NCI-H1417 (cell line): ENCODE data around the gene COL5A1.
"Not testable (repeated sequence)": the region's sequence is repeated elsewhere in the genome, so short reads cannot be mapped to it uniquely, and the experiment has no call there.

Source experiments
- DNase-seq, 3 experiments: peaks; one replicate each; lab custom pipeline; 2025; lab: John Stamatoyannopoulos, UW

COL5A1 gene

GRCh38 chr9:134638502-134639090 is 3.0 kb upstream of the COL5A1 start:
- no peak for DNase-seq

GRCh38 chr9:134639994-134640393 is 1.6 kb upstream of the COL5A1 start:
- DNase-seq, result no peak

GRCh38 chr9:134640506-134641172 is 964 bp upstream of the COL5A1 start:
- no peak for DNase-seq

GRCh38 chr9:134641990-134642384 is 384 bp downstream of the COL5A1 start:
- no peak for DNase-seq

GRCh38 chr9:134642385-134643181 is 980 bp downstream of the COL5A1 start:
- no peak for DNase-seq

GRCh38 chr9:134643222-134643671 is 1.6 kb downstream of the COL5A1 start:
- DNase-seq, result no peak

- not testable (repeated sequence) for DNase-seq
These were observed 2.8 kb downstream of the COL5A1 start for GRCh38 chr9:134644401-134644724.

- no peak for DNase-seq
These were observed 3.4 kb downstream of the COL5A1 start for GRCh38 chr9:134644725-134645606.

GRCh38 chr9:134645607-134646365 is 4.2 kb downstream of the COL5A1 start:
- no peak for DNase-seq

- DNase-seq, result no peak
These were observed 5.9 kb downstream of the COL5A1 start for GRCh38 chr9:134647359-134648080.

- no peak for DNase-seq
These were observed 7.3 kb downstream of the COL5A1 start for GRCh38 chr9:134648701-134649530.

GRCh38 chr9:134650431-134651190 is 9.0 kb downstream of the COL5A1 start:
- DNase-seq, result no peak

GRCh38 chr9:134651226-134651905 is 9.8 kb downstream of the COL5A1 start:
- DNase-seq, result no peak

GRCh38 chr9:134652291-134653225 is 11.0 kb downstream of the COL5A1 start:
- no peak for DNase-seq

- DNase-seq, result no peak
These were observed 11.8 kb downstream of the COL5A1 start for GRCh38 chr9:134653259-134654009.

- no peak for DNase-seq
These were observed 13.5 kb downstream of the COL5A1 start for GRCh38 chr9:134655101-134655500.
